ENCODE data around the gene CACNB4.
A peak's percentile ranks its signal among the peaks of the same experiment; 100 is the strongest.

Gene CACNB4

GRCh38 chr2:151952691-151953456 is 146.0 kb downstream of the CACNB4 start:
- H3K4me3 ChIP-seq (replicated peaks; ENCODE audit: insufficient read depth, low read length) = no peak overlapping the region
- no peaks in the 10 kb centered on the region for H3K27me3 ChIP-seq (ENCODE audit: insufficient read depth, poor library complexity, severe bottlenecking)
- no peak for TF ChIP-seq GABPA (IDR thresholded peaks at IDR 0.05; ENCODE audit: low read depth)
- no peak for TF ChIP-seq REST (IDR thresholded peaks at IDR 0.05; ENCODE audit: insufficient replicate concordance, low read depth)
- no peak for TF ChIP-seq POLR2AphosphoS5 (IDR thresholded peaks at IDR 0.05; ENCODE audit: low read depth)
- no peak for TF ChIP-seq SPI1 (IDR thresholded peaks at IDR 0.05; ENCODE audit: borderline replicate concordance, low read depth)
- TF ChIP-seq, protein P1, sequence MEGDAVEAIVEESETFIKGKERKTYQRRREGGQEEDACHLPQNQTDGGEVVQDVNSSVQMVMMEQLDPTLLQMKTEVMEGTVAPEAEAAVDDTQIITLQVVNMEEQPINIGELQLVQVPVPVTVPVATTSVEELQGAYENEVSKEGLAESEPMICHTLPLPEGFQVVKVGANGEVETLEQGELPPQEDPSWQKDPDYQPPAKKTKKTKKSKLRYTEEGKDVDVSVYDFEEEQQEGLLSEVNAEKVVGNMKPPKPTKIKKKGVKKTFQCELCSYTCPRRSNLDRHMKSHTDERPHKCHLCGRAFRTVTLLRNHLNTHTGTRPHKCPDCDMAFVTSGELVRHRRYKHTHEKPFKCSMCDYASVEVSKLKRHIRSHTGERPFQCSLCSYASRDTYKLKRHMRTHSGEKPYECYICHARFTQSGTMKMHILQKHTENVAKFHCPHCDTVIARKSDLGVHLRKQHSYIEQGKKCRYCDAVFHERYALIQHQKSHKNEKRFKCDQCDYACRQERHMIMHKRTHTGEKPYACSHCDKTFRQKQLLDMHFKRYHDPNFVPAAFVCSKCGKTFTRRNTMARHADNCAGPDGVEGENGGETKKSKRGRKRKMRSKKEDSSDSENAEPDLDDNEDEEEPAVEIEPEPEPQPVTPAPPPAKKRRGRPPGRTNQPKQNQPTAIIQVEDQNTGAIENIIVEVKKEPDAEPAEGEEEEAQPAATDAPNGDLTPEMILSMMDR (IDR thresholded peaks at IDR 0.05; ENCODE audit: insufficient read depth, low read length) = no peak
- DNase-seq (ENCODE audit: low read depth in 1 of 2, low spot score in 1 of 2) = no peak
- no peak overlapping the region for H3K27ac ChIP-seq (replicated peaks)

GRCh38 chr2:151947813-151948165 is 151.1 kb downstream of the CACNB4 start:
- TF ChIP-seq GABPA (IDR thresholded peaks at IDR 0.05; ENCODE audit: low read depth) (no peak), POLR2AphosphoS5 (IDR thresholded peaks at IDR 0.05; ENCODE audit: low read depth) (no peak), REST (IDR thresholded peaks at IDR 0.05; ENCODE audit: insufficient replicate concordance, low read depth) (no peak), SPI1 (IDR thresholded peaks at IDR 0.05; ENCODE audit: borderline replicate concordance, low read depth) (no peak)
- TF ChIP-seq, protein P1 (IDR thresholded peaks at IDR 0.05; ENCODE audit: insufficient read depth, low read length) = no peak
- H3K27me3 ChIP-seq (ENCODE audit: insufficient read depth, poor library complexity, severe bottlenecking) = no peaks in the 10 kb centered on the region
- no peak overlapping the region for H3K27ac ChIP-seq (replicated peaks)
- no peak for DNase-seq (ENCODE audit: low read depth in 1 of 2, low spot score in 1 of 2)
- peak overlapping the region; percentile 15; the same call in 1 of the 2 replicates for H3K4me3 ChIP-seq (replicated peaks; ENCODE audit: insufficient read depth, low read length)

- DNase-seq (ENCODE audit: low read depth in 1 of 2, low spot score in 1 of 2) = peak in 1 of 2 experiments; percentile 39
- peak overlapping the region; percentile 15 for H3K4me3 ChIP-seq (replicated peaks; ENCODE audit: insufficient read depth, low read length)
- no peak overlapping the region for H3K27ac ChIP-seq (replicated peaks)
- no peaks in the 10 kb centered on the region for H3K27me3 ChIP-seq (ENCODE audit: insufficient read depth, poor library complexity, severe bottlenecking)
- TF ChIP-seq, protein P1 (IDR thresholded peaks at IDR 0.05; ENCODE audit: insufficient read depth, low read length) = peak; percentile 57
- no peak for TF ChIP-seq SPI1 (IDR thresholded peaks at IDR 0.05; ENCODE audit: borderline replicate concordance, low read depth)
Measured at GRCh38 chr2:151946899-151947812, 151.7 kb downstream of the CACNB4 start.
